ENCODE results near the gene HRH1.

The HRH1 gene

GRCh38 chr3:11287404-11287803, 133.1 kb downstream of the HRH1 start:
- DNase-seq, result no peak

DNA sequence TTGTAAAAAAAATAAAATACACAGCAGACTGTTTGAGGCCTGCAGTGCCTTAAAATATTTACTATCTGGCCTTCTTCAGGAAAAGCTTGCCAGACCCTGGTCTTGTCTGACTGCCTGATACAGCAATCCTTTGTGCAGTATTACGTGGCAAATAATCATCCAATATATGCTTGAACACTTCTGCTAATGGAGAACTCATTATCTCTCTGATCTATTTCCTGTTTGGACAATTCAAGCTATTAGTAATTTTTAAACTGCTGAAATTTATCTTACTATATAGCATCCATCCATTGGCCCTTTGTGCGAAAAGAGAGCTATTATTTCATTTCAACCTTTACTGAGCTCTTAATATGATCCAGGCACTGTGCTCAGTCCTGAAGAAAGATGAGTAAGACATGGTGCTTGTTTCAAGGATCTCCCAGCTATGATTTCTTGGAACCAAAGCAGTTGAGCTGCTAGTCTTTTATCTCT, 133.8 kb downstream of the HRH1 start:
- DNase-seq, result no peak

DNA sequence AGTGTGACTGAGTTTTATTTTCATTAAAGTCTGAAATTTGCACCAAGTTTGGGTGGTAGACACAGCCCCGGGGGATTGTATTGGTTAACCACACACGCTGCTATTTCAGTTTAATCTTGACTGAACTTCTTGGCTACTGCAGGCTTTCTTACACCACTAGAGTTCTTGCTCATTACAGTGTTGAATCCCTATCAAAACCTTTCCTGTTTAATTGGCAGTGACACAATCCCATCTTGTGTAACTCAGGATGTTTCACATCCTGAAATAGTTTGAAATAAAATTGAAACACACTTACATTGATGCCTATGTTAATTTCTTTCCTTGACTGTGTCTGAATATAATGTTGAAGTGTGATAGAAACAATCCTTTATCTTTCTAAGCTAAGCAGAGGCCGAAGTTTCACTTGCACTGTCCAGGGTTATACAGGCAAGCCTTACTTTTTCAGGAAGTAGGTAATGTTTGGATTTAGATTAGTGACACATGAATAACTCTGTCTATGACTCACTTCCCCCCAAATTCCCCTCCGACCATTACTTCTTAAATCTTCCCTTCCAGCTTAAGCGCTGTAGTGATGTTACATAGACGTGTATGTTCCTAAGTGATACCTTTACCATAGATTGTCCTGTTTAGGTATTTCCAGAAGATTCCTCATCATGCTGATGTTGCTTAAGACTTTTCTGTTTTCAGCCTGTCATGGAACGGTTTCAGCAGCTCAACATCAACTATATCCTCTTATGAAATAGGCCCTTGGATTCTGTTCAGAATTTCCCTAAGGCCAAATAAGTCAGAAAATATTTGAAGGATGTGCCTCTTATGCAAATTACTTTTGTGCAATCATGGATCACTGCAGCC, 134.7 kb downstream of the HRH1 start:
- DNase-seq, result no peak

DNA sequence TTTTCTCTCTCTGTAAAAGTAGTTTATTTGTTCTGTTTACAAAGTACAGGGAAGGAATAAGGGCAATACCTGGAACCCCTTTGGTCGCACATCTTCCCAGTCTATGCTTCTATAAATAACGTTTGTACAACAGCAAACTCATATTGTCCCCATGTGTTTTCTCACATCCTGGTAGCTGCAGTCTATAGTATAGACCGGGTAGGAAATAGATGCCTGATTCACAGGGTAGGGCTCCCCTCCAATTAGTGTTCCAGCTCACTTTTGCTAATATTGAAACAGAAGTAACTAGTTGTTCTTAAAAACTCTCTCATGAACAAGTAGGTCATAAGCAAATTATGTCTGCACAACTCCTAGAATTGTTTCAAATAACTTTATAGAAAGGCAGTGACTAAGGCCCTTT, 135.6 kb downstream of the HRH1 start:
- no peak for DNase-seq

- DNase-seq, result no peak
Observed at GRCh38 chr3:11290743-11291680, 136.7 kb downstream of the HRH1 start.

GRCh38 chr3:11291808-11292207, 137.5 kb downstream of the HRH1 start:
- DNase-seq, result no peak

- DNase-seq, result no peak
Observed at GRCh38 chr3:11297126-11297525, 142.8 kb downstream of the HRH1 start.

DNA sequence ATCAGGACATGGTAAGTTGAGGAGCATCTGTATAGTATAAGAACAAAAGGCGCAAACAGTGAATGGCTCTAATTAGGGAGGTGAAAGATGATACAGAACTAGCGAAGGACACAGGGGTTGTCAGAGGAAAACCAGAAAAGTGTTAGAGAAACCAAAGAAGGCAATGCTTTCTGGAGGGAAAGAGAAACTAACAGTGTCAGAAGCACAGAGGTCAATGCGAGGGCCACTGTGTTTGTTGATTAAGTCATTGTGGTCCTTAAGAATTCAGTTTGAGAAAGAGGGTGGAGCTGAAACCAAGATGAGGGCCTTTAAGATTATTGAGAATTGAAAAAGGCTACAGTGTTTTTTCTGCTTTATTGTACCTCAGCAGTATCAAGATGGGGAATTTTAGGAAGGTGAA, 146.7 kb downstream of the HRH1 start:
- no peak for DNase-seq

DNA sequence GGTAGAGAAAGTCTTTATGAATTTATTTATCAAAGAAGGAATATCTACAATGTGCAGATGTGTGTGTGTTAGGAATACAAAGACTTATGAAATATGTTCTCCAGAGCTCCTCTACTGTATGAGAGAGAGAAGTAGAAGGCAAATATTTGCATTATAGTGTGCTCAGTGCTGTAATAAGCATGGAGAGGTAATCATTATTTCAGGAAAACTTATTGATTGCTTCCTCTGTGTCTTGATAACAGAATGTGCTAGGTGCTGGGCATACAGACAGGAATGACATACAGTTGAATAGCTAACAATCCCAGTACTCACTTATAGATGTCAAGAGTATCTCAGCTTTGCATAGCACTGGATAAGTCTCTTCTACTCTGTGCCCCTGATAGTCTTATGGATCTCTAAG, 148.2 kb downstream of the HRH1 start:
- DNase-seq, result no peak

DNA sequence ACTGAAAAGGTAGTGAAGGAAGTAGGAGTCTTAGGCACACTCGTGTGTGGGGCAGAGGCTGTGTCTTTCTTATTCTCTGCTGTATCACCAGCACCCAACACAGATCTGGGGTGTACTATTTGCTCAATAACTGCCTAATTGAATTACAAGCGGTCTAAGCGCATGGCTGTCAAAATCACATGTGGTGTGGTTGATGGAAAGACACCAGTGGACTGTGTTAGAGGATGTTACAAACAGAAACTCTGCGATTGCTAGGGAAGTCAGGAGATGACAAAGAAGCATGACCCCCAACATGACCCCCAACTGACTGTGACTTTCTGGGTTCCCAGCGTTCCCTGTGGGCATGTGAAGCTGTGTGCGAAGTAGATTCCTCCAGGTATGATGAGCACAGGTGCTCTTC, 149.9 kb downstream of the HRH1 start:
- no peak for DNase-seq

DNA sequence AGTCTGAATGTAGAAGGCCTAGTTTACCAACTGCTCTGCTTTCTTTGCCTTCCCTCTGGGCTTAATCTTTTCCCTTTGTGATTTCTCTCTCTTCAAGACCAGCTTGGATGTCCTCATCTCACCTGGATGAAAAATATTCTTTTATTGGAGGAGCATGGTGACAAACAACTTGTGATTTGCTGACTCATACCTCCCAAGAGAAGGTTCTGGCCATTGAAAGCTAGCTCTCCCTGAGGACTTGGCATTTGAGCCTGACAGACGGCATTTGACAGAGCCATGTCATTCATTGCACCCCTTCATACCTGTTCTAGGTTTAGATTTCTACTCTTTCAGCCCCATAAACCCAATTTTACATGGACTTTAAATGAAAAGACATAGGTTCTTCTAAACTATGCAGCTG, 151.2 kb downstream of the HRH1 start:
- DNase-seq, result no peak

DNA sequence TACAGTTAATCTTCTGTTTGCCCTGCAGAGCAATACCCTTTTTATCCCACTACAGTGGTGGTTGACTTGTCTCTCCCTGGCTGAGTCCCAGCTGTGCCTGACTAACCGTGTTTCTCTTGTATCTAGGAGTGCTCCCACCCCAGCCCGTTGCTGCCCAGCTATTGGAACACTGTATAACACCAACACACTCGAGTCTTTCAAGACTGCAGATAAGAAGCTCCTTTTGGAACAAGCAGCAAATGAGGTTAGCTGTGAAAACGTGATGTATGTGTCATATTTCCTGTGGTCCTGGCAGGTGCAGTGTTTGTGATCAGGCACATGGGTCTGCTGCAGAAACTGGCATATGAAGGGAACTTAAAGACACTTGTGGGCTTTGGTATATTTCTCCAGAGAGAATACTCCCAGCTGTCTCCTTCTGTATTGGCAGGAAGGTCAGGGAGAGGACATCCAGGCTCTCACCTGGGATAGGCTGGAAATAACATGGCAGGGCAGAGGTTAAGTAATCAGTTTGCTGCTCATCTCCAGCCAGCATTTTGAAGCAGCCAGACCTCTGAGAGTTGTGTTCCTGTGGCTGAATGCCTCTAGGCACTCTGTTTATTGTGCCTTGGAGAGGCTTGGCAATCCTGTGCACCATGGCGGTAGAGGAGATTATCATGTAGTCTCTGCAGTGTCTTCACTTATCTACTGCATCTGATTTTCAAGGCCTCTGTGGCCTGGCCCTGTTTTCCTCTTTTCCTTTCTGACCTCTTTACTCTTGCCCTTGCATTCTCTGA, 152.7 kb downstream of the HRH1 start:
- no peak for DNase-seq

GRCh38 chr3:11307830-11308432, 153.6 kb downstream of the HRH1 start:
- DNase-seq, result no peak

DNA sequence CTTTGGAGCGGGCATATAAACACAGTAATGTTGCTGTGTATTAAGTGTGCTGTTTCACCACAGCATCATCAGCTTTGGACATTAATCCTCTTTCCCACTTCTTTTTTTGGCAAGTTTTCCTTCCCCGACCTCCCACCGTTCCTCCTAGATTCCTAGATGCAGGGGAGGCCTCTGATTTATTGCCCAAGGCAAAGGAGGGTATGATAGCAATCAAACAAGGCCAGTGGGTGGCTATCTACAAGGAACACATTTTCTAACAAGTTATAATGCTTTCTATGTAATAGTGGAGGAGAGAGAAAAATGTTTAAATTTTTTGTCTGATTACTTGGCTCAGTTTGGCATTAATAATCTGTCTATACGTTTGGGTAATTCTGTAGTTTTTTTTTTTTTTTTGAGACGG, 156.0 kb downstream of the HRH1 start:
- no peak for DNase-seq

GRCh38 chr3:11312166-11312565, 157.9 kb downstream of the HRH1 start:
- DNase-seq, result no peak
